ENCODE results near the gene ATP2A2. TPM values are rescaled to one million over a fixed set of nuclear protein-coding genes. Genes with fewer than 3 reads are reported as not detected.

ATP2A2 gene
- 101 and 158 TPM in 2 replicates for total RNA-seq

DNA sequence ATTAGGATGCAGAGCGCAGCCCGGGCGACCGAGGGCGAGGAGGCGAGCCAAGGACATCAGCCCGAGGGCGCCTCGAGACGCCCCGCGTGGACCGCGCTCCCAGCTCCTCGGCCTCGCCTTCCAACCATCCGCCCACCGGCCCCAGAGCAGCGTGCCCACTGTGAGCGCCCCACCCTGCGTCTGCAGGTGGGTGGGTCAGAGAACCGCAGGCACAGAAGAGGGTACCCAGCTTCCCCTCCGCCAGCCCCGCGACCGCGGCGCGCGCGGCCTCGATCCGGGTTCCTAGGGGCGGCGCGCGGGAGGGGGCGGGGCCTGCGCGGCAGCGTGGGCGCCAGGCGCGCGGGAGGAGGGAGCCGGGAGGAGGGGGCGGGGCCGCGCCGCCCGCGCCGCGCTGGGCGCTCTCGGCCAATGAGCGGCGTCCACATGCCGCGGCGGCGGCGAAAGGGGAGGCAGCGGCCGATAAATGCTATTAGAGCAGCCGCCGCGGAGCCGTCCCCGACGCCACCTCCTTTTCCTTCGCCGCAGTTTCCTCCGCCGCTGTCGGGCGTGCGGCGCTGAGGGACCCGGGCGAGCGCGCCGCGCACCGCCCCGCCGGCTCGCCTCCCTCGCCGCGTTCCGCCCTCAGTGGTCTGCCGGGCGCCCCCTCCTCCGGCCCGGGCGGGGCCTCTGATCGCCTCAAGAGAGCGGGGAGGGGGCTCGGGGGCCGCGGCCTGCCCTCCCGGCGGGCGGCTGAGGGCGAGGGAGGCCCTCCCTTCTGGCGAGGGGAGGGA, at the start of gene ATP2A2:
TSS of gene ATP2A2 (plus strand) at position 469 of the 770 bp plus-strand sequence. CDS start 543 bp downstream, outside the sequence.

Small RNA genes within 50 kb of the gene (small RNA-seq; reads per million reads assigned to genes)
- gene RN7SL769P, result not detected

Other genes starting within 250 kb of the ATP2A2 start
- gene C12orf76, start 232.7 kb upstream of the ATP2A2 start, total RNA-seq, result 7.6 and 8.5 TPM in 2 replicates
- gene IFT81, start 156.9 kb upstream of the ATP2A2 start, total RNA-seq, result 11.5 and 14.3 TPM in 2 replicates
- gene ANAPC7, start 122.5 kb downstream of the ATP2A2 start, total RNA-seq, result 33.1 and 39.1 TPM in 2 replicates
- 186 and 233 TPM in 2 replicates for gene ARPC3, start 169.1 kb downstream of the ATP2A2 start, total RNA-seq
- 14.3 and 17.8 TPM in 2 replicates for gene GPN3, start 187.0 kb downstream of the ATP2A2 start, total RNA-seq
- gene FAM216A, start 187.6 kb downstream of the ATP2A2 start, total RNA-seq, result 22.4 and 25.2 TPM in 2 replicates
- gene VPS29, start 220.9 kb downstream of the ATP2A2 start, total RNA-seq, result 47.9 and 69.1 TPM in 2 replicates
- 0.37 and 0.59 TPM in 2 replicates for gene RAD9B, start 221.1 kb downstream of the ATP2A2 start, total RNA-seq

Measured in subcutaneous preadipocyte (primary cell).